Left colon (tissue), 2 donors: Measurements from ENCODE around the gene RAB27A. TPM values are rescaled to one million over a fixed set of nuclear protein-coding genes. Genes with fewer than 3 reads are reported as not detected.
"Not testable (repeated sequence)": the region's sequence is repeated elsewhere in the genome, so short reads cannot be mapped to it uniquely, and the experiment has no call there.

ENCODE experiments used
- ATAC-seq: fragments of 200-7000 bp; cut with Tn5 transposase; one replicate; pipeline ENCODE4 v1.9.1; 2020; ENCODE audit warnings: mild to moderate bottlenecking, moderate library complexity
- DNase-seq, 2 donors: peaks; one replicate each; pipeline ENCODE4 v3.0.0-alpha.2; 2020
- intact Hi-C, 2 donors: fragments of 100-400 bp; cut with DNase I in 1 of 2; cut with micrococcal nuclease in 1 of 2; formaldehyde crosslinking; loops; one replicate each; pipeline versions ENCODE4 v1.11.2 to v1.14.0; 2022; cut with DNase I, micrococcal nuclease
- total RNA-seq, 2 donors: library from RNA; stranded (reverse); fragmentation: NEBNext Ultra II Directional; extraction: Animal tissue kit (Norgen Biotek cat#: 25700); gene quantifications; one replicate each; pipeline ENCODE4 v1.2.1, GENCODE V29; 2021
- donor health status: DM: no; HTN: no; CAD: no.
- donor health status: DM: yes; HTN: yes; CAD: no.

The RAB27A gene
- total RNA-seq, 2 donors from 2014 or later: 82.8 to 98.0 TPM

DNA sequence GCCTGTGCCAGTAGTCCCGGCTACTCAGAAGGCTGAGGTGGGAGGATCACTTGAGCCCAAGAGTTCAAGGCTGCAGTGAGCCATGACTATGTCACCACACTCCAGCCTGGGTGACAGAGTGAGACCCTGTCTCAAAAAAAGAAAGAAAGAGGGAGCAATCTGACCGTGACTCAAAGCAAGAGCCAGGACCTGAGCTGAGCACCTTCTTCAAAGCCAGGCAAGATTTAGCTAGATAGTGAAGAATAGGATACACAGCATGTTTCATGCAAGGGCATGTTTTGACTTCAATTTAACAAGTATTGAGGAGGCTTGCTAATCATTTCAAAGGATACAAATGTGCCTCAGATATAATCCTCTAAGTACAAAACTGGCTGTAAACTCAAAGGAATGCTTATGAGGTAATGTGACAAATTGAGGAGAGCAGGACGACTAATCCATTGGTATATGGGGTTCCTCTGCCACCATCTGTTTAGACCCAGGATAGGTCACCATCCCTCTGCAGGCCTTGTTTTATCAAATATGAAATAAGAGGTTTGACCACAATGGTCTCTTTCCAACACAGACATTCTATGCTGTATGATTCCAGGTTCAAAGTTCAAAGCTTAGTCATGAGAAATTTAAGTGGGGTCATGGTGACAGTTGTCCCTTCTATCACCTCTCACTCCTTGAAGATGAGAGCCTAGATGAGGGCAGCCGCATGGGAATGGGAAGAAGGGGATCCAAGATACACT lies 33.2 kb downstream of the RAB27A start:
- DNase-seq: no peak
- ATAC-seq: peak; percentile 24
- intact Hi-C loops: no loop called here

- ATAC-seq (peak; percentile 49), DNase-seq (no peak)
- intact Hi-C loops: no loop called here
These were observed 33.9 kb downstream of the RAB27A start for GRCh38 chr15:55255714-55256113.

DNA sequence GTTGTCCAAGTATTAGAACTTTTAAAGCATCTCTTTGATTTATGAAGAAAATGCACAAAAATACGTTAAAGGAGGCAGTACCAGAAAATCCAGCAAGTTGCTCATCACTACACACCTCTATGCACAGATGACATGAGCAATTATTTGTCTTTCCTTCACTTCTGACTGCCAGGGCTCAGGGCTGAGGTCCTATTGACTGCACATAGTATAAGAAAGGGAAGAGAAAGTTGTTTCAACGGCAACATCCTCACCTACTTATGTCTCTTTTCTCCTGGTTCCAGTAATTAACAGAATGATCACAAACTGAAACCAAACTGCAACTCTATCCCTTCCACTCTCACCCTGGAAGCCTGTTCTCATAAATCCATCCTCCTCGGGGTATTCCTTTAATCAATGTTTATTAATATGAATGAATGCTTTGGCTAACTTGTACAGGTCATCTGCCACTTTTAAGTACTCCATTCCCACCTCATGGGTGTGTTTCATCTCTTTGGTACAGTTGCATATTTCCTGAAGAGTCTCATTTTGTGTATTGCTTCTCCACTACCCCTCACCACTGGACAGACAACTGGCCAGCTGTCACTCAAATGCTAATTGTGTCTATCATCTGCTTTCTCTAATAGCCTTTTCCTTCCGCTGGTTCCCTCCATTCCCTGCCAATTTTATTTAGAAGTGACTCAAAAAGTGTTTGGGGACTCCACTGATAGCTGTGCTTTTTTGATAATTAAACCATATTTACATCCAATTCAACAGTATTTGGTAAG lies 34.5 kb downstream of the RAB27A start:
- no peak for ATAC-seq
- no peak for DNase-seq
- intact Hi-C loops: no loop called here

- intact Hi-C loops: no loop called here
- ATAC-seq: no peak
- no peak for DNase-seq
These were observed 36.0 kb downstream of the RAB27A start for GRCh38 chr15:55253580-55253979.

GRCh38 chr15:55252201-55252600 lies 37.4 kb downstream of the RAB27A start:
- DNase-seq, ATAC-seq, intact Hi-C loops: not testable (repeated sequence)

GRCh38 chr15:55250941-55251340 lies 38.7 kb downstream of the RAB27A start:
- intact Hi-C loops: no loop called here
- ATAC-seq (peak; percentile 50), DNase-seq (no peak)

DNA sequence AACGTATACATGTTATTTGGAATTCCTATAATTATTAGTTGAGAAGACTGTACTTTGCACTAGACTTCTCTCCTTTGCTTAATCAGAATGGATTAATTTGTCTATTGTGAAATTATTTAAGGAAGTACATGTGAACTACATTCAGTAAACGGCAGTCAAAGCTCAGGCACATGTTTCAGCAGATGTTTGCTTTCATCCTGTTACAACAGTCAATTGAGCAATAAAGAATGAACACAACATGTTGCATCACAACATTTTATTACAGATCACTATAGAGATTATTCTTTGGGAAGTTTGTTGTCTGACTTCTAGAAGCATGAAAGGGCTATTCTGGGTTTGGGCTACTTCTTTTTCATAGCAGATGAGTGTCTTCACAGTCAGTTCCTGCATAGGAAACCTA lies 39.2 kb downstream of the RAB27A start:
- ATAC-seq (peak; percentile 85), DNase-seq (no peak)
- intact Hi-C loops: no loop called here

- DNase-seq, intact Hi-C loops, ATAC-seq: not testable (repeated sequence)
These were observed 39.7 kb downstream of the RAB27A start for GRCh38 chr15:55249885-55250284.

GRCh38 chr15:55248895-55249294 lies 40.7 kb downstream of the RAB27A start:
- intact Hi-C loops: no loop called here
- DNase-seq (no peak), ATAC-seq (peak; percentile 78)

DNA sequence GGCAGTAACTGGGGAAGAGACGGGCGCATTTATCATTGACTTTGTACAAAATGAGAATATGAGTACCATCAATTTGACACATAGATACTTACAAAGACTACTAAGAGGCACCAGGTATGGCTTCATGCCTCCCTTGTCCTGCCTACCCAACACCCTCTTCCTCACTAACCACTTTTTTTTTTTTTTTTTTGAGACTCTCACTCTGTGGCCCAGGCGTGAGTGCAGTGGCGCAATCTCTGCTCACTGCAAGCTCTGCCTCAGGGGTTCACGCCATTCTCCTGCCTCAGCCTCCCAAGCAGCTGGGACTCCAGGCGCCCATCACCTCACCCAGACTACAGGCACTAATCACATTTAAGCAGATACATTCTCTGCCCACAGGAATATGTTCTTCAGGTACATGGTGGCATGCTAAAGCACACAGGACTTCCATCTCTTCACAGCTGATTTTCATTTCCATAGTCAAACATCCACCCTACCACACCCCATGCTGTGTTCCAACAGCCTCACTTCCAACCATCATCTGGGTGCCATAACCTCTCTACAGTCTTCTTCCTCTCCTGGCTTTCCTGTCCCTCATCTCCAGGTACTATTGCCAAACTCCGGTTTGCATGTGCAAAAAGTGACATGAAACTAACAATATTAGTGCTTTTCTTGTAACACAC lies 41.7 kb downstream of the RAB27A start:
- DNase-seq: peak in 1 of 2 donors; percentile 33
- ATAC-seq: peak; percentile 62
- intact Hi-C loops: no loop called here

DNA sequence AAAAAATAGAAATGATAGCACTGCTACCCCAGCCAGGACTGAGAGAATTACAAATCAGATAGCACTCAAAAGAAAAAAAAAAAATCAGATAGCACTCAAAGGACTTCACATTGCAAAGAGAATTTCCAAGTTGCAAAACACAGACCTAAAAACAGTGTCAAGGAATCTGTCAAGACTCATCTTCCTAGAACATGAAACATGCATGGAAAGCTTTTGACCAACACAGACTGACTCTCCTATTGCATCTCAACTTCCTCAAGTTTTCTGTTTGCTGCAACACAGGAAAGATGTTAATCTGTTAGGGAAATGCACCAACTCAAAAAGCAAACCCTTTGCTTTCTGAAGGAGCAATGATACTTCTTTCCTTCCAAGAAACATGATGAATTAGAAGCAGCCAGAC lies 42.3 kb downstream of the RAB27A start:
- ATAC-seq (no peak), DNase-seq (no peak)
- intact Hi-C loops: no loop called here

DNA sequence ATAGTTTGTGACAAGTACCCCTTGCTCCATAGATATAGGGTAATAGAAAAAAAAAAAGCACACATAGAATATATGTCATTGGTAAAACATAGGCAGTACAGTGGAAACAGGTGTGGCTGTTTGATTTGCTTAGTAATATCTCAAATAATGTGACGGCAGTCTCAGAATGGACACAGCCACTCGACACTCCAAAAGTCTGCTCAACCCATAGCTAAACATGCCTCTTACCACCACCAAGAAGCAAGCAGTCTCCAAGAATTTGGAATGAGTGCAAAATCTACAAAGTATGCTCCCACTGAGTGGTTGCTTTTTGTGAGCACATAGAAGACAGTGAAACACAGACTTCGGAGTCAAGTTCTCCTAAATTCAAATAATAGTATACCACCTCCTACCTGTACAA lies 43.0 kb downstream of the RAB27A start:
- ATAC-seq (peak; percentile 25), DNase-seq (no peak)
- intact Hi-C loops: no loop called here

DNA sequence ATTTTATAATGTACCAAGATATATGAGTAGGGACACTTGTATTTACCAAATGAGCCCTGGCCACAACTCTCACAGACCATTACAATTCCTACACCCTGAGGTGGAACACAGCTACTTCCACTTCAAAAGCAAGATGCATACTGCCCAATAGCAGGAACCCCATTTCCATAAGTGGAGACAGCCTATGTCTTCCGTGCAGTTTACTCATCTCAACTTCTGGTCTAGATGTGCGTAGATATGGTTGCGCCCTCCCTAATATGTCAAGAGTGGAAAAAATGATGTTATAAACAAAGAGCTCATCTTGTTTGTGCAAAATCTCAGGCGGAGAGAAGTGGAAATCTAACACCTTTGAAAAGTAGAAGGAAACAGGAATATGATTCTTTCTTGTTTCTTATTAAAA lies 44.6 kb downstream of the RAB27A start:
- ATAC-seq (no peak), DNase-seq (no peak)
- intact Hi-C loops: no loop called here

- DNase-seq (no peak), ATAC-seq (no peak)
- intact Hi-C loops: no loop called here
These were observed 47.7 kb downstream of the RAB27A start for GRCh38 chr15:55241891-55242290.

DNA sequence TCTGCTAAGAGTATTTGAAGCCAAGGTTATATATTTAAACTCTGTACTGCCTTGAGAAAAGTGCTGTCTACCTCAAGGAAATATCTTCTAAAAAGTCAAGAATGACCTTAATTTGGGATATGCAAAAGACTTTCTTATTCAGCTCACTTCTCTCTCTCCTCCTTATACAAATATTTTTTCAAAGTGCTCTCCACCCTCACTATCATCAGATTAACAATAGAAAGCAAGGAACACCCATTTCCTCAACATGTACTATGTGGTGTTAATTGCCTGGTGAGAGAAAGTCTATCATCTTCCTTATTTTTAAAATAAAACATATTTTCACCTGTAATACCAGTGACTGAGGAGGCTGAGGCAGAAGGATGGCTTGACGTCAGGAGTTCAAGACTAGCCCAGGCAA lies 48.4 kb downstream of the RAB27A start:
- peak; percentile 72 for ATAC-seq
- no peak for DNase-seq
- intact Hi-C loops: no loop called here

DNA sequence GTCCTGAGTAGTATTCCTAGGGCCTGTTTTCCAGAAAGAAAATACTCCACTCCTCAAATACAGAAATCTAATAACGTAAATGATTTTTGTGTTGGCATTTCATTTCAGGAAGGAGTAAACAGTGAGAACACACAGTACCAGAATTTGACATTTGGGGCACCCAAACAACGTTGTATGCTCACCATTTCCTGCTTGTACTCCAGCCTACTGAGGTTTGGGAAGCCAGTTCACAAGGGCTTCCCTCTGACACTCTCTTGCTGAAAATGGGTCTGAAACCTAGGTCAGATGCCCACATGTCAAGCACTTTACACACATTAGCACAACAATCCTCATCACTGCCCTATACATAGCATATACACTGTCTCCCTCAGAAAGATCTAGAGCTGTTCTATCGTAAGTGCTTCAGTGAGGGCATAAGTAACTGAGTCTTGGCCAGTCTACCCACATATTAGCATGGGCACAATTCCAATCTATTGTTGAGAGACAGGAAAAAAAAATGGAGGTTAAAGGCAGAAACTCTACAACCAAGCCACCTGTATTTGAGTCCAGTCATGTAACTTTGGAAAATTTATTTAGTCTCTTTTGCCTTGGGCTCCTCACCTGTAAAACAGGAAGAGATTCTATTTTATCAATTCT lies 49.4 kb downstream of the RAB27A start:
- ATAC-seq (no peak), DNase-seq (no peak)
- intact Hi-C loops: no loop called here

DNA sequence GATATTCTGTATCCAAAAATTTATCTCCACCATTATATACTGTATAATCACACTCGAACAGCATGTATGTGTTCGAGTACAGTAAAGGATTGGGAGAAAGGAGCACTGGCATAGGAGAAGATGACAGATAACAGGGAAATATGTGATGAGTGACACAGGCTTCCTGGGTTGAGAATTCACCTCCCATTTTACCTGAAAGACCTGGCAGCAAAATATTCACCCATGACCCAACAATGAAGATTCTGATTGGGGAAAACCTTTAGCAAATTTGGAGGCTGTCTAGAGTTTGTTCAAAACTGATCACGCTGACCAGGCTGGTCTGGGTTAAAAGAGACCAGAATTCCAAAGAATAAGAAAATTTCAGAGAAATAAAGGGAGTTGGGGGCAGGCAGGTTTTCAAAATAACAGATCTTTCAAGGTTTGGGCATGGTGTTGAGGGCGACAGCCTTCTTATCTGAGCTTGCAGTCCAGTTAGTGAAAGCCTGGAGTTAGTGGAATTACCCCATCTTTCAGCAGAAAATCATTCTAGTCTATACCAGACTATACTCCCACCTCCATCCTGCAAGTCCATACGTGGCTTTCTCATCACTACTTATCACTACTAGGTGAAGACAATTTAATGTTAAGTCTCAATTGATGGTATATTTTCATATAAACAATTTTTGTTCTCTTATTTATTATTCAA lies 50.0 kb downstream of the RAB27A start:
- DNase-seq (no peak), ATAC-seq (no peak)
- intact Hi-C loops: no loop called here

DNA sequence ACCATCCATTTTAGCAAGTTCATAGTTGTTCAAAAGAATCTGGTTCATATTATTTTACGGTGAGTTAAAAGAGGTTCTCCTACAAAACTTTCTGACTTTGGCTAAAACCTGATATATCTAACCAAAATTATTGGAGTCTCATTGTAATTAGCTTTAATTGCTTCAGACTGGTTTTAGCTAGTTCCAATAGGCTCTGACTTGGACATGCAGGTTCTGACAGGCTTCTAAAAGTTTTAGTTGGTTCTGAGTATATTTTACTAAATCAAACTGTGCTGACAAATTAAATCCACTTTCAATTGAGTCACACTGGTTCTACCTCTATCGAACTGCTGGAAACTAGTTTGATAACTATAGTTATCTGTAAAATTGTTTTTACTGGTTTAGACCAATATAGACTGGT lies 50.7 kb downstream of the RAB27A start:
- DNase-seq: no peak
- ATAC-seq: no peak
- intact Hi-C loops: no loop called here
